Measurements from ENCODE around the gene AQP2. TPM values are rescaled to one million over a fixed set of nuclear protein-coding genes. Genes with fewer than 3 reads are reported as not detected.
A peak's percentile ranks its signal among the peaks of the same experiment; 100 is the strongest.

Gene AQP2
- total and polyA plus RNA-seq, 2 experiments from 2014 or later: 0.07 TPM; not detected in 1

DNA sequence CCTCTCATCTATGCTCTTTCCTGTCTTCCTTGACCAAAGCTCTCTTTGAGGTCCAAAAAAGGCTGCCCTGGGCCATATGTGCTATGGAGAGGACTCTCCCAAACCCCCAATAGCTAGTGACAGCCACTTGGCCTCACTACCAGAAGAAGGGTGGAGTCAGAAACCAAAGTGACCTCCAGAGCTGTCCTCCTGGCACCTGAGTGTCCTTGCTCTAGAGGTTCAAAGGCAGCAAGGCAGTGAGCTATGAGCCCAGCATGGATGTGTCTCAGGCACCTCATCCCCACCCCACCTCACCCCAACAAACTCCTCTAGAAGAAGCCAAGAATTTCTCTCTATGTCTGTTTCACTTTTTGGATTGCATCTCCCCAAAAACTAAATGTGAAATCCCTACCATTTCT, 7.0 kb downstream of the AQP2 start (continued):
- TF ChIP-seq STAT1 (IDR thresholded peaks at IDR 0.05; ENCODE audit: unreplicated experiment) (no peak), POLR2AphosphoS5 (IDR thresholded peaks at IDR 0.05; ENCODE audit: low read depth) (no peak), JUNB (IDR thresholded peaks at IDR 0.05; ENCODE audit: unreplicated experiment) (no peak), ZNF331 (CRISPR knock-in tag; IDR thresholded peaks at IDR 0.05; ENCODE audit: low read depth) (no peak), CREB1 (CRISPR knock-in tag; IDR thresholded peaks at IDR 0.05; ENCODE audit: low read depth) (no peak), EZH2 (IDR thresholded peaks at IDR 0.05; ENCODE audit: low read depth, unreplicated experiment) (no peak)
- TF ChIP-seq, protein P1, sequence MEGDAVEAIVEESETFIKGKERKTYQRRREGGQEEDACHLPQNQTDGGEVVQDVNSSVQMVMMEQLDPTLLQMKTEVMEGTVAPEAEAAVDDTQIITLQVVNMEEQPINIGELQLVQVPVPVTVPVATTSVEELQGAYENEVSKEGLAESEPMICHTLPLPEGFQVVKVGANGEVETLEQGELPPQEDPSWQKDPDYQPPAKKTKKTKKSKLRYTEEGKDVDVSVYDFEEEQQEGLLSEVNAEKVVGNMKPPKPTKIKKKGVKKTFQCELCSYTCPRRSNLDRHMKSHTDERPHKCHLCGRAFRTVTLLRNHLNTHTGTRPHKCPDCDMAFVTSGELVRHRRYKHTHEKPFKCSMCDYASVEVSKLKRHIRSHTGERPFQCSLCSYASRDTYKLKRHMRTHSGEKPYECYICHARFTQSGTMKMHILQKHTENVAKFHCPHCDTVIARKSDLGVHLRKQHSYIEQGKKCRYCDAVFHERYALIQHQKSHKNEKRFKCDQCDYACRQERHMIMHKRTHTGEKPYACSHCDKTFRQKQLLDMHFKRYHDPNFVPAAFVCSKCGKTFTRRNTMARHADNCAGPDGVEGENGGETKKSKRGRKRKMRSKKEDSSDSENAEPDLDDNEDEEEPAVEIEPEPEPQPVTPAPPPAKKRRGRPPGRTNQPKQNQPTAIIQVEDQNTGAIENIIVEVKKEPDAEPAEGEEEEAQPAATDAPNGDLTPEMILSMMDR (conservative IDR thresholded peaks at IDR 0.05; ENCODE audit: low read depth in 2 of 2): no peak
- TF ChIP-seq, protein P2, sequence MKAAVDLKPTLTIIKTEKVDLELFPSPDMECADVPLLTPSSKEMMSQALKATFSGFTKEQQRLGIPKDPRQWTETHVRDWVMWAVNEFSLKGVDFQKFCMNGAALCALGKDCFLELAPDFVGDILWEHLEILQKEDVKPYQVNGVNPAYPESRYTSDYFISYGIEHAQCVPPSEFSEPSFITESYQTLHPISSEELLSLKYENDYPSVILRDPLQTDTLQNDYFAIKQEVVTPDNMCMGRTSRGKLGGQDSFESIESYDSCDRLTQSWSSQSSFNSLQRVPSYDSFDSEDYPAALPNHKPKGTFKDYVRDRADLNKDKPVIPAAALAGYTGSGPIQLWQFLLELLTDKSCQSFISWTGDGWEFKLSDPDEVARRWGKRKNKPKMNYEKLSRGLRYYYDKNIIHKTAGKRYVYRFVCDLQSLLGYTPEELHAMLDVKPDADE (IDR thresholded peaks at IDR 0.05): no peak
- TF ChIP-seq, protein P3, sequence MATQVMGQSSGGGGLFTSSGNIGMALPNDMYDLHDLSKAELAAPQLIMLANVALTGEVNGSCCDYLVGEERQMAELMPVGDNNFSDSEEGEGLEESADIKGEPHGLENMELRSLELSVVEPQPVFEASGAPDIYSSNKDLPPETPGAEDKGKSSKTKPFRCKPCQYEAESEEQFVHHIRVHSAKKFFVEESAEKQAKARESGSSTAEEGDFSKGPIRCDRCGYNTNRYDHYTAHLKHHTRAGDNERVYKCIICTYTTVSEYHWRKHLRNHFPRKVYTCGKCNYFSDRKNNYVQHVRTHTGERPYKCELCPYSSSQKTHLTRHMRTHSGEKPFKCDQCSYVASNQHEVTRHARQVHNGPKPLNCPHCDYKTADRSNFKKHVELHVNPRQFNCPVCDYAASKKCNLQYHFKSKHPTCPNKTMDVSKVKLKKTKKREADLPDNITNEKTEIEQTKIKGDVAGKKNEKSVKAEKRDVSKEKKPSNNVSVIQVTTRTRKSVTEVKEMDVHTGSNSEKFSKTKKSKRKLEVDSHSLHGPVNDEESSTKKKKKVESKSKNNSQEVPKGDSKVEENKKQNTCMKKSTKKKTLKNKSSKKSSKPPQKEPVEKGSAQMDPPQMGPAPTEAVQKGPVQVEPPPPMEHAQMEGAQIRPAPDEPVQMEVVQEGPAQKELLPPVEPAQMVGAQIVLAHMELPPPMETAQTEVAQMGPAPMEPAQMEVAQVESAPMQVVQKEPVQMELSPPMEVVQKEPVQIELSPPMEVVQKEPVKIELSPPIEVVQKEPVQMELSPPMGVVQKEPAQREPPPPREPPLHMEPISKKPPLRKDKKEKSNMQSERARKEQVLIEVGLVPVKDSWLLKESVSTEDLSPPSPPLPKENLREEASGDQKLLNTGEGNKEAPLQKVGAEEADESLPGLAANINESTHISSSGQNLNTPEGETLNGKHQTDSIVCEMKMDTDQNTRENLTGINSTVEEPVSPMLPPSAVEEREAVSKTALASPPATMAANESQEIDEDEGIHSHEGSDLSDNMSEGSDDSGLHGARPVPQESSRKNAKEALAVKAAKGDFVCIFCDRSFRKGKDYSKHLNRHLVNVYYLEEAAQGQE (IDR thresholded peaks at IDR 0.05; ENCODE audit: unreplicated experiment): no peak

DNA sequence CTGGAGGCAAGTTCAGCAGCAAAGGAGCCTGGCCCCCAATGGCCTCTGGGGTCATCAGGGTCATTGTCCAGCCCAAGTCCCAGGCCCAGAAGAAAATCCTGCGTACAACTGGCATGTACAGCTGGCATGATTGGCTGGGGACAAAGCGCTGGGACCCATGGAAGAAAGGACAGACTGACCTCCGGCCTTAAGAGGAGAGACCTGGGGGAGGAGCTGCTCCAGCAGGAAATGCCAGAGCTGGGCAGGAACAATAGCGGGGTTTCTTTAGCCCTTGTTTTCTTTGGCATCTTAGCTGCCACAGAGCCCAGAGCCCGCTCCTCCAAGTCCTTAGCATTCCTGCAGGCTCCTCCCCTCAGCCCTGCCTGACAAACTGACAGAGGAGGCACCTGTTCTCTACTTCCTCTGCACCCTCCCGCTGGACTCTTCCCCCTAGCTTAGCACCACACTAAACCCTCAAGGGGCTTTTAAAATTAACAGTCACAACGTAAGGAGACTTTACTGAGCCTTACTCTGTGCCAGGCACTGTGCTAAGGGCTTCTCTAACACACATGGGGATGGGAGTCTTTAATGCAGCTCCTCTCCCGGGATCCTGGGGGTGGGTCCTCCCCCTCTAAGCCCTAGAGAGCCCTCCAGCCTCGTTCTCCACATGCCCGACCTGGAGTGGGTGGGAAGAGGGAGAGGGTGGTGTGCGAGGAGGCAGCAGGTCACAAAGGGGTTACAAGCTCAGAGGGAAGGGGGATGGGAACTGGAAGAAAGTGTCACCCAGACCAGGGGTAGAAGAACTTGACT, 9.3 kb downstream of the AQP2 start:
- Histone ChIP-seq H3K4me3 (peak overlapping the region; percentile 64), H2AFZ (peak overlapping the region; percentile 18; the same call in 1 of the 2 replicates), H3K36me3 (ENCODE audit: insufficient read depth) (no peaks in the 10 kb centered on the region; the same call in 1 of the 2 replicates), H3K4me2 (peak overlapping the region; percentile 89), H3K4me1 (ENCODE audit: insufficient read depth) (peaks cover 31% of the 10 kb centered on the region), H3F3A (replicated peaks; ENCODE audit: low read depth) (no peaks in the 10 kb centered on the region), H3K27ac (ENCODE audit: low read depth) (no peak overlapping the region), H3K9me2 (ENCODE audit: insufficient read depth) (no peaks in the 10 kb centered on the region), H3K79me2 (replicated peaks; ENCODE audit: insufficient read depth) (no peaks in the 10 kb centered on the region), H3K27me3 (ENCODE audit: insufficient read depth) (peaks cover 78% of the 10 kb centered on the region), H4K20me1 (replicated peaks; ENCODE audit: insufficient read depth) (no peaks in the 10 kb centered on the region)
- Mint-ChIP-seq H3K27me3 (ENCODE audit: insufficient read depth, low read depth, poor library complexity) (peaks cover 43% of the 10 kb centered on the region), H3K27ac (no peak overlapping the region), H3K4me1 (peaks cover 24% of the 10 kb centered on the region), H3K9me3 (peaks cover 6% of the 10 kb centered on the region; the same call in 2 of the 3 replicates), H3K4me3 (peak overlapping the region; percentile 67), H3K36me3 (ENCODE audit: low read depth) (peaks cover 5% of the 10 kb centered on the region; the same call in 1 of the 3 replicates)
- ATAC-seq (peak; percentile 52), DNase-seq (ENCODE audit: low spot score) (peak; percentile 94)
- TF ChIP-seq NANOG (IDR thresholded peaks at IDR 0.05; ENCODE audit: borderline replicate concordance) (no peak), CREB1 (CRISPR knock-in tag; IDR thresholded peaks at IDR 0.05; ENCODE audit: low read depth) (no peak), STAT1 (IDR thresholded peaks at IDR 0.05; ENCODE audit: unreplicated experiment) (no peak)
- TF ChIP-seq, protein P3 (IDR thresholded peaks at IDR 0.05; ENCODE audit: unreplicated experiment): no peak
- TF ChIP-seq, protein P2 (IDR thresholded peaks at IDR 0.05): no peak

Data from GM23338 (cell line).